Measurements from ENCODE around the gene SMAD1. TPM values are rescaled to one million over a fixed set of nuclear protein-coding genes. Genes with fewer than 3 reads are reported as not detected.

Gene SMAD1
- total RNA-seq, 1 donor from 2014 or later, result 34.7 TPM

- no peak for DNase-seq (ENCODE audit: low read depth)
Measured at GRCh38 chr4:145489556-145489955, 7.9 kb downstream of the SMAD1 start.

GRCh38 chr4:145490361-145490760 lies 8.7 kb downstream of the SMAD1 start:
- no peak for DNase-seq (ENCODE audit: low read depth)

- no peak for DNase-seq (ENCODE audit: low read depth)
Measured at GRCh38 chr4:145490796-145491195, 9.1 kb downstream of the SMAD1 start.

GRCh38 chr4:145492376-145492775 lies 10.7 kb downstream of the SMAD1 start:
- no peak for DNase-seq (ENCODE audit: low read depth)

GRCh38 chr4:145493166-145493565 lies 11.5 kb downstream of the SMAD1 start:
- no peak for DNase-seq (ENCODE audit: low read depth)

- no peak for DNase-seq (ENCODE audit: low read depth)
Measured at GRCh38 chr4:145494666-145495270, 13.1 kb downstream of the SMAD1 start.

- DNase-seq (ENCODE audit: low read depth), result no peak
Measured at GRCh38 chr4:145496292-145496691, 14.6 kb downstream of the SMAD1 start.

GRCh38 chr4:145497199-145498149 lies 15.8 kb downstream of the SMAD1 start:
- no peak for DNase-seq (ENCODE audit: low read depth)

- DNase-seq (ENCODE audit: low read depth), result no peak
Measured at GRCh38 chr4:145498430-145498829, 16.8 kb downstream of the SMAD1 start.

- DNase-seq (ENCODE audit: low read depth), result no peak
Measured at GRCh38 chr4:145501051-145501660, 19.5 kb downstream of the SMAD1 start.

GRCh38 chr4:145502809-145503208 lies 21.2 kb downstream of the SMAD1 start:
- no peak for DNase-seq (ENCODE audit: low read depth)

- no peak for DNase-seq (ENCODE audit: low read depth)
Measured at GRCh38 chr4:145503486-145504072, 21.9 kb downstream of the SMAD1 start.

GRCh38 chr4:145505995-145506394 lies 24.3 kb downstream of the SMAD1 start:
- DNase-seq (ENCODE audit: low read depth), result peak; percentile 79

- peak; percentile 59 for DNase-seq (ENCODE audit: low read depth)
Measured at GRCh38 chr4:145507636-145508035, 26.0 kb downstream of the SMAD1 start.

GRCh38 chr4:145511913-145512522 lies 30.4 kb downstream of the SMAD1 start:
- DNase-seq (ENCODE audit: low read depth), result peak; percentile 56

- no peak for DNase-seq (ENCODE audit: low read depth)
Measured at GRCh38 chr4:145513020-145513621, 31.5 kb downstream of the SMAD1 start.

- DNase-seq (ENCODE audit: low read depth), result no peak
Measured at GRCh38 chr4:145520172-145520571, 38.5 kb downstream of the SMAD1 start.

- DNase-seq (ENCODE audit: low read depth), result no peak
Measured at GRCh38 chr4:145521282-145521681, 39.6 kb downstream of the SMAD1 start.

GRCh38 chr4:145523117-145523516 lies 41.5 kb downstream of the SMAD1 start:
- no peak for DNase-seq (ENCODE audit: low read depth)

- no peak for DNase-seq (ENCODE audit: low read depth)
Measured at GRCh38 chr4:145524552-145524951, 42.9 kb downstream of the SMAD1 start.

- no peak for DNase-seq (ENCODE audit: low read depth)
Measured at GRCh38 chr4:145525291-145525740, 43.7 kb downstream of the SMAD1 start.
